K562 (cell line): Measurements from ENCODE around the gene ARMC12. TPM values are rescaled to one million over a fixed set of nuclear protein-coding genes. Genes with fewer than 3 reads are reported as not detected.

Experiments
- ATAC-seq: fragments of 200-7000 bp; cut with Tn5 transposase; 3 replicates; pipeline ENCODE4 v1.9.1; 2020; ENCODE audit warnings: moderate library complexity
- BruUV-seq: library from RNA; stranded (reverse); fragments of 400-500 nt; replicated peaks from 2 replicates; lab custom pipeline; 2021; lab: Mats Ljungman, UMichigan
- CTCF ChIA-PET: fragments of 300-600 bp; formaldehyde crosslinking; extraction: SDS; loops from one replicate; lab custom pipeline; 2021; ENCODE audit warnings: low intra/inter-chr PET ratio; lab: Yijun Ruan, JAX
- POLR2A ChIA-PET: fragments of 300-600, 350-650 bp; sonication (Branson Sonifier 250); formaldehyde crosslinking; extraction: SDS; loops from one replicate; lab custom pipeline; 2021; ENCODE audit warnings: antibody characterized with exemption, inconsistent platforms; lab: Yijun Ruan, JAX
- DNase-seq, 4 experiments: peaks; one replicate each; pipeline versions ENCODE4 v3.0.0 to v3.0.0-alpha.2; 2011 to 2018; ENCODE audit warnings: low spot score in 3 of 4, mixed read lengths in 3 of 4; ENCODE audit errors: extremely low read depth in 1 of 4
- FAIRE-seq: peaks from 2 replicates; lab custom pipeline; 2011; peaks lifted over from hg19 to GRCh38; lab: Jason Lieb, UNC
- H2AFZ ChIP-seq: 2 replicates; pipeline ENCODE4 v1.6.0; 2011; ENCODE audit warnings: low read depth, low read length, control low read depth, inconsistent platforms
- H3K27ac ChIP-seq: fragments of 200-600 bp; 3 replicates; pipeline ENCODE4 v1.8.0; 2011; ENCODE audit warnings: low read depth, mild to moderate bottlenecking, control low read depth, inconsistent platforms, low read length, moderate library complexity, mixed read lengths; ENCODE audit errors: extremely low read depth
- H3K27me3 ChIP-seq, 2 experiments: fragments of 300-600 bp in 1 of 2; 2 replicates in 1 of 2; 3 replicates in 1 of 2; pipeline versions ENCODE4 v1.6.0 to v1.8.0; 2011; ENCODE audit warnings: inconsistent platforms in 2 of 2, low read length in 2 of 2, mild to moderate bottlenecking in 1 of 2, mixed read lengths in 1 of 2, moderate library complexity in 1 of 2; ENCODE audit not compliant: control insufficient read depth in 2 of 2, insufficient read depth in 2 of 2
- H3K36me3 ChIP-seq: fragments of 300-600 bp; 3 replicates; pipeline ENCODE4 v1.8.0; 2011; ENCODE audit warnings: mild to moderate bottlenecking, low read length, inconsistent platforms; ENCODE audit not compliant: control insufficient read depth, insufficient read depth
- H3K4me1 ChIP-seq, 2 experiments: fragments of 200-600 bp in 1 of 2; replicated peaks in 1 of 2; 2 replicates in 1 of 2; 3 replicates in 1 of 2; pipeline versions ENCODE4 v1.5.1 to v1.8.0; 2011; ENCODE audit warnings: inconsistent platforms in 2 of 2, low read length in 2 of 2, mild to moderate bottlenecking in 1 of 2, mixed read lengths in 1 of 2, moderate library complexity in 1 of 2; ENCODE audit not compliant: control insufficient read depth in 2 of 2, insufficient read depth in 2 of 2
- H3K4me2 ChIP-seq: 2 replicates; pipeline ENCODE4 v1.6.1; 2011; ENCODE audit warnings: low read length, control low read depth, inconsistent platforms, mixed read lengths; ENCODE audit not compliant: insufficient read depth
- H3K4me3 ChIP-seq: fragments of 200-600 bp; sonication (generic), shearing (Covaris generic); 2 replicates; pipeline ENCODE4 v1.5.1; 2016; ENCODE audit warnings: control low read depth, inconsistent platforms
- H3K79me2 ChIP-seq: fragments of 200-600 bp; 3 replicates; pipeline ENCODE4 v1.8.0; 2011; ENCODE audit warnings: low read length, inconsistent platforms; ENCODE audit not compliant: control insufficient read depth, insufficient read depth
- H3K9ac ChIP-seq, 2 experiments: 2 replicates each; pipeline versions ENCODE4 v1.6.0 to v1.6.1; 2011; ENCODE audit warnings: low read depth in 2 of 2, low read length in 2 of 2, control low read depth in 1 of 2, inconsistent platforms in 1 of 2, mild to moderate bottlenecking in 1 of 2, mixed read lengths in 1 of 2; ENCODE audit not compliant: insufficient read depth in 1 of 2
- H3K9me1 ChIP-seq: one replicate; pipeline ENCODE4 v1.6.0; 2011; ENCODE audit warnings: inconsistent platforms, mild to moderate bottlenecking, low read length, moderate library complexity; ENCODE audit not compliant: control insufficient read depth, insufficient read depth
- H3K9me3 ChIP-seq: replicated peaks from 2 replicates; pipeline ENCODE4 v1.5.1; 2011; ENCODE audit warnings: low read depth, low read length, inconsistent platforms; ENCODE audit not compliant: control insufficient read depth, insufficient read depth
- H4K20me1 ChIP-seq: replicated peaks from 2 replicates; pipeline ENCODE4 v1.6.1; 2011; ENCODE audit warnings: low read length, inconsistent platforms, mixed read lengths; ENCODE audit not compliant: control insufficient read depth, insufficient read depth
- CEBPB ChIP-seq: fragments of 450-650 bp; IDR thresholded peaks from 2 replicates; pipeline ENCODE4 v1.6.1; 2016; ENCODE audit warnings: missing genetic modification characterization, missing compliant biosample characterization
- CHD1 ChIP-seq: fragments of 200-600 bp; sonication (generic); IDR thresholded peaks from one replicate; pipeline ENCODE4 v1.6.1; 2012; ENCODE audit warnings: mild to moderate bottlenecking, moderate library complexity, low read length, inconsistent platforms
- CREB5 ChIP-seq: fragments of 250-450 bp; sonication (Bioruptor Pico); IDR thresholded peaks from 2 replicates; pipeline ENCODE4 v1.5.0; 2020; ENCODE audit warnings: mild to moderate bottlenecking
- ESRRB ChIP-seq: fragments of 250-450 bp; sonication (Bioruptor Pico); IDR thresholded peaks from 2 replicates; pipeline ENCODE4 v1.5.0; 2020; ENCODE audit warnings: mild to moderate bottlenecking, moderate library complexity, borderline replicate concordance
- FOXA1 ChIP-seq: fragments of 450-650 bp; IDR thresholded peaks from 2 replicates; pipeline ENCODE4 v1.6.1; 2016; ENCODE audit warnings: mild to moderate bottlenecking, borderline replicate concordance
- FOXP1 ChIP-seq: sonication (generic); formaldehyde crosslinking; IDR thresholded peaks from 2 replicates; pipeline ENCODE4 v1.8.0; 2022; ENCODE audit warnings: mild to moderate bottlenecking, missing genetic modification reagents
- GATA2 ChIP-seq: sonication (generic); formaldehyde crosslinking; IDR thresholded peaks from 2 replicates; pipeline ENCODE4 v1.4.0; 2020; ENCODE audit warnings: mild to moderate bottlenecking, missing genetic modification reagents
- HMGN3 ChIP-seq: IDR thresholded peaks from 2 replicates; pipeline ENCODE4 v1.6.1; 2011; ENCODE audit warnings: borderline replicate concordance, low read depth, mild to moderate bottlenecking, mixed read lengths, low read length; ENCODE audit not compliant: insufficient read length; ENCODE audit errors: extremely low read depth
- MYC ChIP-seq, 2 experiments: fragments of 250-450 bp in 1 of 2; sonication (Bioruptor Pico) in 1 of 2; IDR thresholded peaks; 2 replicates each; pipeline versions ENCODE4 v1.5.1 to v1.6.1; 2012 to 2021; ENCODE audit warnings: low read depth in 2 of 2, borderline replicate concordance in 1 of 2, improper control_type of control experiment in 1 of 2, low read length in 1 of 2, mild to moderate bottlenecking in 1 of 2, moderate library complexity in 1 of 2
- NELFE ChIP-seq: IDR thresholded peaks from 2 replicates; pipeline ENCODE4 v1.6.1; 2011; ENCODE audit warnings: mild to moderate bottlenecking; ENCODE audit not compliant: insufficient read depth, insufficient read length
- POLR3A ChIP-seq: IDR thresholded peaks from 2 replicates; pipeline ENCODE4 v1.6.1; 2011; ENCODE audit warnings: borderline replicate concordance, mild to moderate bottlenecking, moderate library complexity; ENCODE audit not compliant: insufficient read length, insufficient read depth; ENCODE audit errors: extremely low read depth
- PURB ChIP-seq: sonication (generic); formaldehyde crosslinking; IDR thresholded peaks from 2 replicates; pipeline ENCODE4 v1.9.0; 2021; ENCODE audit warnings: low read depth, mild to moderate bottlenecking, missing genetic modification reagents
- RAD51 ChIP-seq: fragments of 450-650 bp; IDR thresholded peaks from 2 replicates; pipeline ENCODE4 v1.7.1; 2016; ENCODE audit warnings: low read depth, mild to moderate bottlenecking, borderline replicate concordance
- TBP ChIP-seq: optimal IDR thresholded peaks from 2 replicates; pipeline ENCODE3; 2011; ENCODE audit warnings: low read depth, low read length, improper control_type of control experiment
- USF2 ChIP-seq: sonication (generic); formaldehyde crosslinking; IDR thresholded peaks from 2 replicates; pipeline ENCODE4 v1.5.0; 2020; ENCODE audit warnings: missing genetic modification reagents
- ZKSCAN1 ChIP-seq: fragments of 150-350 bp; IDR thresholded peaks from 2 replicates; pipeline ENCODE4 v1.6.1; 2016; ENCODE audit warnings: low read depth, low read length
- ZNF324 ChIP-seq: fragments of 250-450 bp; sonication (Bioruptor Pico); IDR thresholded peaks from 2 replicates; pipeline ENCODE4 v1.4.0; 2020; ENCODE audit warnings: mild to moderate bottlenecking
- ZNF586 ChIP-seq: fragments of 450-650 bp; formaldehyde crosslinking; conservative IDR thresholded peaks from 2 replicates; pipeline ENCODE4 v1.4.0; 2020; ENCODE audit warnings: mild to moderate bottlenecking, moderate library complexity
- ZNF644 ChIP-seq: fragments of 200-800 bp; sonication (Bioruptor generic); IDR thresholded peaks from 2 replicates; pipeline ENCODE4 v1.6.1; 2016; ENCODE audit warnings: low read depth, missing genetic modification characterization, missing compliant biosample characterization
- ZNF668 ChIP-seq: fragments of 250-450 bp; sonication (Bioruptor Pico); IDR thresholded peaks from 2 replicates; pipeline ENCODE4 v1.8.0; 2022; ENCODE audit warnings: mild to moderate bottlenecking, inconsistent platforms
- WGBS: fragments of 100-300 bp; shearing (Covaris generic); methylation state at CpG from one replicate; pipeline ENCODE4 v1.1.6; 2016; ENCODE audit warnings: low coverage, mixed read lengths; ENCODE audit not compliant: insufficient coverage; ENCODE audit errors: missing lambda C conversion rate; 5-methylcytosine and 5-hydroxymethylcytosine counted together
- in situ Hi-C: fragments of 300-500 bp; cut with MboI; formaldehyde crosslinking; loops from 4 replicates; pipeline ENCODE4 v1.15.0; 2018; ENCODE audit warnings: inconsistent platforms, mixed read lengths
- intact Hi-C: fragments of 100-400 bp; cut with micrococcal nuclease; formaldehyde crosslinking; loops from 2 replicates; pipeline ENCODE4 v1.14.2; 2022
- polyA plus RNA-seq, 8 experiments: library from polyadenylated mRNA; depleted of rRNA in 4 of 8; stranded (reverse) in 5 of 8; unstranded in 3 of 8; fragments of >200 nt; fragmentation: Nextera tagmentation in 2 of 8; fragmentation: Illumina TruSeq in 1 of 8; extraction: Ambion mirVana in 2 of 8; extraction: Trizol in 1 of 8; gene quantifications; 2 replicates each; pipeline versions ENCODE4 v1.2.1 to v1.2.3, GENCODE V29; 2011 to 2014; ENCODE audit warnings: inconsistent platforms in 1 of 8, missing spikeins in 1 of 8
- total RNA-seq, 7 experiments: library from RNA; depleted of rRNA in 6 of 7; stranded (reverse); fragments of >200 nt in 6 of 7; fragmentation: Illumina TruSeq in 2 of 7; extraction: Trizol in 2 of 7; gene quantifications; 2 replicates each; pipeline versions ENCODE4 v1.2.1 to v1.2.3, GENCODE V29; 2011 to 2021; ENCODE audit warnings: low replicate concordance in 1 of 7

Gene ARMC12
- total and polyA plus RNA-seq, 9 of the 15 experiments (the other 6 are each of a cell fraction or from before 2014, with no cell fraction given) = 0.09 to 0.58 (median 0.31) TPM; not detected in 3

DNA sequence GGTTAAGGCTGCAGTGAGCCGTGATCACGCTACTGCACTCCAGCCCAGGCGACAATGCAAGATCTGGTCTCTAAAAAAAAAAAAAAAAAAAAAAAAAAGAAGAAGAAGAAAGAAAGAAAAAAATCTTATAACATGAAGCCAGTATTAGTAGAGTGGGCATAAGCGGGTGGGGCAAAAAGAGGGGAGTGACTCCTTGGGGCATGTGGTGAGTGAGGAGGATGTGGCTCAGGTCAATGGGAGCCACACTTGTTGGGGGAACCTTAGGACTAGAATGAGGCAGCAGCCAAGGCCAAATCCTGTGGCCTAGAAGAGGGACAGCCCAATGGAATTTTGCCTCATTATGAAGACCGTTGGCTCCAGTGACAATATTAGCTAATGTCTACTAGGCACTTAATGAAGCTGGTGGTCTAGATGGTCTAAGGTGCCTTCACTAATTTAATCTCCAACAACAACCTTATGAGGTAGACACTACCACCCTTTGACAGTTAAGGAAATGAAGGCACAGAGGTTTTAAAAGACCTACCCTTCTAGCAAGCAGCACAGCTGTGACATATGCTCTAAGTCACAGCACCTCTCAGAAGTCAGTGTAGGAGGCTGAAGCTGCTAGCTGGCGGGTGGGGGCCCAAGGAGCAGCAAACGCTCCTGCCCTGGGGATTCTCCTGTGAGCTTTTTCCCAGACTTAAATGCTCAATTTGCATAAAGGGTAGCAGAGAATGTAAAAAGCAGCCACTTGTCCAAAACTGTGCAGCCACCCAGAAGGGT, 23.6 kb upstream of the ARMC12 start:
- Histone ChIP-seq H3K4me2 (no peak overlapping the region), H3K27me3 (0 out of 5 replicates have a peak, but pooled peaks cover 0 to 4% of the 10 kb centered on the region in 2 experiments), H4K20me1 (no peaks in the 10 kb centered on the region), H2AFZ (peak overlapping the region; percentile 57; the same call in 1 of the 2 replicates), H3K4me1 (peaks cover 0 to 2% of the 10 kb centered on the region in 2 experiments; a peak in 1 of 5 replicates), H3K79me2 (no peaks in the 10 kb centered on the region), H3K9me3 (no peaks in the 10 kb centered on the region), H3K36me3 (no peaks in the 10 kb centered on the region), H3K27ac (no peak overlapping the region), H3K4me3 (no peak overlapping the region), H3K9ac (peak overlapping the region in 1 of 2 experiments; percentile 8; a peak in 1 of 4 replicates), H3K9me1 (no peaks in the 10 kb centered on the region)
- FAIRE-seq = no peak
- intact Hi-C loops (no loop called here), in situ Hi-C loops (no loop called here)
- 57% methylated on average over 7 of the region's 7 CpGs for WGBS
- DNase-seq = peak in 1 of 4 experiments; percentile 15
- TF ChIP-seq ZNF668 (CRISPR knock-in tag) (no peak), FOXA1 (no peak), ZNF324 (CRISPR knock-in tag) (no peak), FOXP1 (no peak), NELFE (no peak), PURB (no peak), CHD1 (no peak), MYC (IDR thresholded peaks at IDR 0.05; ENCODE audit: low read depth, low read length) (no peak), MYC (CRISPR knock-in tag; IDR thresholded peaks at IDR 0.05; ENCODE audit: borderline replicate concordance, low read depth) (no peak), GATA2 (CRISPR knock-in tag) (no peak), TBP (no peak), CREB5 (CRISPR knock-in tag) (no peak), HMGN3 (no peak), ZNF586 (CRISPR knock-in tag) (no peak), CEBPB (tag) (no peak), RAD51 (no peak), USF2 (no peak), ZKSCAN1 (no peak), POLR3A (no peak), ZNF644 (no peak), ESRRB (CRISPR knock-in tag) (no peak)
- BruUV-seq = no TSS peak
- POLR2A ChIA-PET = interaction anchor here (0.7 to 1.5 kb wide), 5 partner anchors 9 to 18 kb away, joined by 3 to 4 read pairs (median 4); no protein-coding TSS in a partner anchor
- CTCF ChIA-PET = no interaction called here
- ATAC-seq = peak; percentile 49; the same call in 2 of the 3 replicates
